GM06990 (cell line): Measurements from ENCODE around the gene PDXK.

Experiments used
- DNase-seq: peaks from one replicate; pipeline ENCODE4 v3.0.0-alpha.2; 2011; ENCODE audit not compliant: insufficient read length; ENCODE audit errors: extremely low read depth
- H3K27me3 ChIP-seq: replicated peaks from 2 replicates; pipeline ENCODE4 v1.6.0; 2011; ENCODE audit warnings: low read length; ENCODE audit not compliant: control insufficient read depth, insufficient read depth
- H3K36me3 ChIP-seq: 2 replicates; pipeline ENCODE4 v1.5.1; 2011; ENCODE audit warnings: low read length; ENCODE audit not compliant: control insufficient read depth, insufficient read depth
- H3K4me3 ChIP-seq: replicated peaks from 2 replicates; pipeline ENCODE4 v1.5.1; 2011; ENCODE audit warnings: low read depth, mild to moderate bottlenecking, control low read depth, low read length
- TF ChIP-seq, protein P1 (sequence below): IDR thresholded peaks from 2 replicates; pipeline ENCODE4 v1.5.1; 2011; ENCODE audit warnings: low read length, control low read depth, mild to moderate bottlenecking, inconsistent platforms; ENCODE audit not compliant: insufficient read depth, poor library complexity, severe bottlenecking

The PDXK gene

DNA sequence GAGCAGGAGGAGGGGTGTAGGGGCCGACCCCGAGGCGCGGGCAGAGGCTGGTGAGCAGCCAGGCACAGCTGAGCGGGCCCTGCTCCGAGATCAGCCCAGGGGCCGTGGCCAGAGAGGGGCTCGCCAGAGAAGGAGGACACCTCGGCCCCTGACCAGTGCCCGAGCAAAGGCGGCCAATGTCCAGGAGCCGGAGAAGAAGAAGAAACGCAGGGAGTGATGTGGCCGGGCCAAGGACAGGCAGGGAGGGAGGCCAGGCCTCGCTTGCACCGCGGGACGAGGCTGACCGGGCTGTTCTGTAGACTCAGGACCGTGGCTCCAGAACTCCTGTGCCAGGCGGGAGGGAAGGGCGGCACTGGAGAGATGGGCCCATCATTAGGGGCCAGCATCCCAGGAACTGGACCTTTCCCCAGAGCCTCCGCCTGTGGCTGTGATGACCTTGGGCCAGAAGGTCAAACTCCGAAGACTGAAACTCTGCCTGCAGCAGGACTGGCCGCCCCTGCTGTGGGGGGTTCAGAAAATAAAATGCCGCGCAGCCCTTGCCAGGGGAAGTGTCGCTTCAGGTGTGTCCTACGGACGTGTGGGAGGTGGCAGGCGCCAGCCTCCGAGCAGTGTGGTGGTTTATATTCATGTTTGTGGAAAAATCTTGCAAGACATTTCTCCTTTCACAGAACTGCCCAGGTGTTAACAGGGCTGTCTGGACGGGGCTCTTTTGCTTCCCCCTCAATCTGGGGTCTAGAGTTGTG lies 84.8 kb downstream of the PDXK start:
- peaks cover 44% of the 10 kb centered on the region for H3K36me3 ChIP-seq
- TF ChIP-seq, protein P1, sequence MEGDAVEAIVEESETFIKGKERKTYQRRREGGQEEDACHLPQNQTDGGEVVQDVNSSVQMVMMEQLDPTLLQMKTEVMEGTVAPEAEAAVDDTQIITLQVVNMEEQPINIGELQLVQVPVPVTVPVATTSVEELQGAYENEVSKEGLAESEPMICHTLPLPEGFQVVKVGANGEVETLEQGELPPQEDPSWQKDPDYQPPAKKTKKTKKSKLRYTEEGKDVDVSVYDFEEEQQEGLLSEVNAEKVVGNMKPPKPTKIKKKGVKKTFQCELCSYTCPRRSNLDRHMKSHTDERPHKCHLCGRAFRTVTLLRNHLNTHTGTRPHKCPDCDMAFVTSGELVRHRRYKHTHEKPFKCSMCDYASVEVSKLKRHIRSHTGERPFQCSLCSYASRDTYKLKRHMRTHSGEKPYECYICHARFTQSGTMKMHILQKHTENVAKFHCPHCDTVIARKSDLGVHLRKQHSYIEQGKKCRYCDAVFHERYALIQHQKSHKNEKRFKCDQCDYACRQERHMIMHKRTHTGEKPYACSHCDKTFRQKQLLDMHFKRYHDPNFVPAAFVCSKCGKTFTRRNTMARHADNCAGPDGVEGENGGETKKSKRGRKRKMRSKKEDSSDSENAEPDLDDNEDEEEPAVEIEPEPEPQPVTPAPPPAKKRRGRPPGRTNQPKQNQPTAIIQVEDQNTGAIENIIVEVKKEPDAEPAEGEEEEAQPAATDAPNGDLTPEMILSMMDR, result no peak
- H3K4me3 ChIP-seq, result no peak overlapping the region
- H3K27me3 ChIP-seq, result no peaks in the 10 kb centered on the region
- DNase-seq, result no peak

- Histone ChIP-seq H3K27me3 (no peaks in the 10 kb centered on the region), H3K36me3 (peaks cover 34% of the 10 kb centered on the region), H3K4me3 (no peak overlapping the region)
- peak; percentile 89 for DNase-seq
- TF ChIP-seq, protein P1, result no peak
These were observed 86.4 kb downstream of the PDXK start for GRCh38 chr21:43805275-43805800.

GRCh38 chr21:43806017-43806710 lies 87.2 kb downstream of the PDXK start:
- Histone ChIP-seq H3K4me3 (no peak overlapping the region), H3K27me3 (no peaks in the 10 kb centered on the region), H3K36me3 (peaks cover 28% of the 10 kb centered on the region)
- TF ChIP-seq, protein P1, result no peak
- no peak for DNase-seq

- DNase-seq, result no peak
- Histone ChIP-seq H3K36me3 (peaks cover 9% of the 10 kb centered on the region), H3K4me3 (no peak overlapping the region)
These were observed 89.4 kb downstream of the PDXK start for GRCh38 chr21:43808367-43808766.

GRCh38 chr21:43808832-43809251 lies 89.9 kb downstream of the PDXK start:
- no peaks in the 10 kb centered on the region for H3K27me3 ChIP-seq
- TF ChIP-seq, protein P1, result no peak
- peaks cover 5% of the 10 kb centered on the region for H3K36me3 ChIP-seq
- DNase-seq, result no peak
- no peak overlapping the region for H3K4me3 ChIP-seq

More at GRCh38 chr21:43808367-43808766, 89.4 kb downstream of the PDXK start:
- H3K27me3 ChIP-seq, result no peaks in the 10 kb centered on the region
- TF ChIP-seq, protein P1, result no peak
